Measurements from ENCODE around the gene ILF3.

- no peak for TF ChIP-seq CTCF (IDR thresholded peaks at IDR 0.05)
- no peak for TF ChIP-seq POLR2A (IDR thresholded peaks at IDR 0.05)
Measured at GRCh38 chr19:10625762-10626138, 28.4 kb upstream of the ILF3 start.

Measured in adrenal gland (tissue), 5 donors.